Thoracic aorta (tissue), 2 donors: ENCODE data around the gene WASF3. TPM values are rescaled to one million over a fixed set of nuclear protein-coding genes. Genes with fewer than 3 reads are reported as not detected.

ENCODE experiments used
- ATAC-seq: fragments of 150-250 bp; one replicate; pipeline ENCODE4 v1.8.0; 2017; ENCODE audit warnings: low read depth; ENCODE audit not compliant: insufficient number of reproducible peaks, low FRiP score
- DNase-seq: peaks from one replicate; pipeline ENCODE4 v3.0.0-alpha.2; 2020; ENCODE audit warnings: low spot score
- H3K27ac ChIP-seq, 2 donors: fragments of 200-600 bp; sonication (generic); 1 replicate in 1 of 2; 2 replicates in 1 of 2; pipeline ENCODE4 v1.5.1; 2016; ENCODE audit warnings: mild to moderate bottlenecking in 2 of 2, moderate library complexity in 2 of 2
- H3K27me3 ChIP-seq: fragments of 200-600 bp; sonication (generic); replicated peaks from 2 replicates; pipeline ENCODE4 v1.6.0; 2016; ENCODE audit warnings: mild to moderate bottlenecking; ENCODE audit not compliant: insufficient read depth
- H3K36me3 ChIP-seq: fragments of 200-600 bp; sonication (generic); one replicate; pipeline ENCODE4 v1.5.1; 2016
- H3K4me1 ChIP-seq, 2 donors: fragments of 200-600 bp; sonication (generic); 1 replicate in 1 of 2; 2 replicates in 1 of 2; pipeline versions ENCODE4 v1.5.1 to v1.6.0; 2016; ENCODE audit warnings: low read depth in 2 of 2, mild to moderate bottlenecking in 1 of 2; ENCODE audit not compliant: control insufficient read depth in 1 of 2
- H3K4me3 ChIP-seq: fragments of 200-600 bp; sonication (generic); 2 replicates; pipeline ENCODE4 v1.5.1; 2016; ENCODE audit warnings: mild to moderate bottlenecking
- H3K9me3 ChIP-seq: fragments of 200-600 bp; sonication (generic); 2 replicates; pipeline ENCODE4 v1.5.1; 2016
- total RNA-seq, 2 donors: library from RNA; depleted of rRNA; stranded (reverse); fragments of >200 nt; gene quantifications; one replicate each; pipeline versions ENCODE4 v1.1.0 to v1.2.3, GENCODE V29; 2016
- TF ChIP-seq, protein P1 (sequence below): fragments of 200-600 bp; sonication (generic); IDR thresholded peaks from one replicate; pipeline ENCODE4 v1.5.1; 2019; ENCODE audit warnings: antibody characterized with exemption

WASF3 gene
- total RNA-seq, 2 donors from 2014 or later: 16.4 to 20.0 TPM

DNA sequence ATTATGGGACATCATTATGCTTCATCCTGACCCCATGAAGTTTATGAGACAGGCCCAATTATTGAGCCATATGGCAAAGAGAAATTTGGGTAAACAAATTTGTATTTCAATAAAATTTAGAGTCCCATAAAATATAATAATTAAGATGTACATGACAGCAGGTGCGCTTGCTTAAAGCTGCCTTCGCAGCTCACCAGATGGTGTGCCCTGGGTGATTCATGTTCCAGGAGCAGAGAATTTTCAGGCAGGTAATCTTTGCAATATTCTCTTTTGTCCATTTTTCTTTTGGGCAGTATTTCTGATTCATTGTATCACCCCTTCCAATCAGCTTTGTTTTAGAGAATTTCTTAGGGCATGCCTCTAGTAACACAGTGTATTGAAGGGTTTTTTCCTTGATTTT lies 39.5 kb upstream of the WASF3 start:
- TF ChIP-seq, protein P1, sequence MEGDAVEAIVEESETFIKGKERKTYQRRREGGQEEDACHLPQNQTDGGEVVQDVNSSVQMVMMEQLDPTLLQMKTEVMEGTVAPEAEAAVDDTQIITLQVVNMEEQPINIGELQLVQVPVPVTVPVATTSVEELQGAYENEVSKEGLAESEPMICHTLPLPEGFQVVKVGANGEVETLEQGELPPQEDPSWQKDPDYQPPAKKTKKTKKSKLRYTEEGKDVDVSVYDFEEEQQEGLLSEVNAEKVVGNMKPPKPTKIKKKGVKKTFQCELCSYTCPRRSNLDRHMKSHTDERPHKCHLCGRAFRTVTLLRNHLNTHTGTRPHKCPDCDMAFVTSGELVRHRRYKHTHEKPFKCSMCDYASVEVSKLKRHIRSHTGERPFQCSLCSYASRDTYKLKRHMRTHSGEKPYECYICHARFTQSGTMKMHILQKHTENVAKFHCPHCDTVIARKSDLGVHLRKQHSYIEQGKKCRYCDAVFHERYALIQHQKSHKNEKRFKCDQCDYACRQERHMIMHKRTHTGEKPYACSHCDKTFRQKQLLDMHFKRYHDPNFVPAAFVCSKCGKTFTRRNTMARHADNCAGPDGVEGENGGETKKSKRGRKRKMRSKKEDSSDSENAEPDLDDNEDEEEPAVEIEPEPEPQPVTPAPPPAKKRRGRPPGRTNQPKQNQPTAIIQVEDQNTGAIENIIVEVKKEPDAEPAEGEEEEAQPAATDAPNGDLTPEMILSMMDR: no peak
- Histone ChIP-seq H3K9me3 (no peaks in the 10 kb centered on the region), H3K4me1 (no peaks in the 10 kb centered on the region), H3K36me3 (no peaks in the 10 kb centered on the region), H3K4me3 (no peak overlapping the region), H3K27me3 (no peaks in the 10 kb centered on the region), H3K27ac (no peak overlapping the region)
- ATAC-seq: no peak
- no peak for DNase-seq

DNA sequence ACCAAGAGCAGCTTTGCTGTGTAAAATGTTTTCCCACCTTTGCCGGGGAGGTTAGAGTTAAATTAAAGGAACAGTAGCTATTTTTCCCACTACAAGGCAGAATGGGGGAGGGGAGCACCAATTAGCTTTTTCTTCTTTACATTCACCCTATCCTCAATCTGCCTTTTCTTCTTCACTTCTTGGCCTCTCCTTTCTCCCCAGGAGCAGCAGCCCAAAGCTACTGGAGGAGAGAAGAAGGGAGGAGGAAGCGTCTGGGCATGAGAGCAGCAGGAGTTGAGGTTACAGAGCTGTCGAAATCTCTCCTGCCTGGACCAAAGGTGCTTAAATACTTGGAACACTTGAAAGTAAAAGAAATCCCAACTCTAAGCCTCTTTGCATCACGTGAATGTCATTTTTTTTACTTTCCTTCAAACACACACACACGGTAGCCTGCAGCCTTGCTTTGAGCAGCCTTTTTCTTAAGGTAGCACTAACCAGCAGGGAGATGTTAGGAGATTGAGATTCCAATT lies 39.0 kb upstream of the WASF3 start:
- DNase-seq (no peak), ATAC-seq (no peak)
- no peaks in the 10 kb centered on the region for H3K4me1 ChIP-seq
- no peaks in the 10 kb centered on the region for H3K27me3 ChIP-seq
- no peak overlapping the region for H3K4me3 ChIP-seq
- TF ChIP-seq, protein P1: no peak
- H3K27ac ChIP-seq: no peak overlapping the region
- H3K9me3 ChIP-seq: no peaks in the 10 kb centered on the region
- no peaks in the 10 kb centered on the region for H3K36me3 ChIP-seq

DNA sequence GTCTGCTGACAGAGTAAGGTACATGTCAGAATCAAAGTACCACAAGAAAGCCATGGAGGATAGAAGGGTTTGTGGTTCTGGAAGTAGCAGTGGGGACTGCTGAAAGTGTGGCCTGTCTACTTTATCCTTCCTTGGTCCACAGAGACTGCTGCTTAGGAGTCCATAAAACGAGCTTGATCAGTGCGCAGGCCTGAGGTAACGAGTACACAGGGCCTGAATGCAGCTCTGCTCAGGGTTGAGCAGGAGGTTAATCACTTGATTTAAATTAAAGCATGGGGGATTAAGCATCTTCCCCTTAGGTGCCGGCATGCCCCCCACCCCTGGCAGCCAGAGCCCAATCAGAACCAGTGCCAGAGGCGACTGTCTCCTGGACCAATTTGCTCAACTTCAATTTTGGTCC lies 34.9 kb upstream of the WASF3 start:
- TF ChIP-seq, protein P1: no peak
- no peaks in the 10 kb centered on the region for H3K4me1 ChIP-seq
- ATAC-seq: no peak

DNA sequence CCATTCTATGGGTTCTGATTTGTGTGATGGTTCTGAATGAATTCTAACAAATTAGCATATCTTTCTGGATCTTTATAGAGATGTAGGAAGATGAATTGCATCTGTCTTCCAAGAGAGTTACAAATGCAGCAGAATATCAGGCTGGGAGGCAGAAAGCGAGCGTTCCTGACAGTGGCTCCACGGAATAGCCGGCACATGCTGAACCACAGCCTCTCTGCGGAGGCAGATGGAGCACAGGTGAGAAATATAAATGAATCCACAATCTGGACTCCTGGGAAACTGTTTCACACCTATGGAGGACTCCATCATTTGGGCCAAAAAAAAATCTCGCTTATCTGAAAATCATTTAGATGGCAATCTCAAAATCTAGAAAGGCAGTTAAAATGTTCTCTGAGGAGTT lies 34.5 kb upstream of the WASF3 start:
- no peak for ATAC-seq
- Histone ChIP-seq H3K27ac (no peak overlapping the region), H3K36me3 (no peaks in the 10 kb centered on the region), H3K4me1 (no peaks in the 10 kb centered on the region), H3K4me3 (no peak overlapping the region), H3K27me3 (no peaks in the 10 kb centered on the region), H3K9me3 (no peaks in the 10 kb centered on the region)
- TF ChIP-seq, protein P1: no peak
- no peak for DNase-seq

More for the DNA sequence above, 34.9 kb upstream of the WASF3 start:
- Histone ChIP-seq H3K27me3 (no peaks in the 10 kb centered on the region), H3K36me3 (no peaks in the 10 kb centered on the region), H3K27ac (no peak overlapping the region), H3K9me3 (no peaks in the 10 kb centered on the region), H3K4me3 (no peak overlapping the region)
- no peak for DNase-seq

DNA sequence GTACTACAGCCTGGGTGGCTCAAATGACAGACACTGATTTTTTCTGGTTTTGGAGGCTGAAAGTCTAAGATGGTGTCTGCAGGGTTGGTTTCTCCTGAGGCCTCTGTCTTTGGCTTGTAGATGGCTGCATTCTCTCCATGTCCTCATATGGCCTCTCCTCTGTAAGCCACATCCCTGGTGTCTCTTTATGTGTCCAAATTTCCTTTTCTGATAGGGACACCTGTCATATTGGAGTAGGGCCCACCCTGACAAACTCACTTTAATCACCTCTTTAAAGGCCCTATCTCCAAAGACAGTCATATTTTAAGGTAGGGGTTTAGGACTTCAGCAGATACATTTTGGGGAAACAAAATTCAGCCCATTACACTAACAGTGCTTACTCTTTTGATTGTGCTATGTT lies 32.0 kb upstream of the WASF3 start:
- no peak for ATAC-seq
- DNase-seq: no peak
- Histone ChIP-seq H3K9me3 (no peaks in the 10 kb centered on the region), H3K27ac (no peak overlapping the region), H3K27me3 (no peaks in the 10 kb centered on the region), H3K4me1 (no peaks in the 10 kb centered on the region), H3K4me3 (no peak overlapping the region), H3K36me3 (no peaks in the 10 kb centered on the region)
- TF ChIP-seq, protein P1: no peak
